Renal cortical epithelial cell (primary cell): Measurements from ENCODE around the gene ZNF652. TPM values are rescaled to one million over a fixed set of nuclear protein-coding genes. Genes with fewer than 3 reads are reported as not detected.
"Not testable (repeated sequence)": the region's sequence is repeated elsewhere in the genome, so short reads cannot be mapped to it uniquely, and the experiment has no call there.

Source experiments
- DNase-seq: peaks from one replicate; pipeline ENCODE4 v3.0.0-alpha.2; 2011; ENCODE audit warnings: low read depth
- total RNA-seq: library from RNA; depleted of rRNA; stranded (reverse); fragments of >200 nt; gene quantifications from 2 replicates; pipeline ENCODE4 v1.2.3, GENCODE V29; 2014

The ZNF652 gene
- total RNA-seq, 1 donor from 2014 or later: 28.4 TPM

DNA sequence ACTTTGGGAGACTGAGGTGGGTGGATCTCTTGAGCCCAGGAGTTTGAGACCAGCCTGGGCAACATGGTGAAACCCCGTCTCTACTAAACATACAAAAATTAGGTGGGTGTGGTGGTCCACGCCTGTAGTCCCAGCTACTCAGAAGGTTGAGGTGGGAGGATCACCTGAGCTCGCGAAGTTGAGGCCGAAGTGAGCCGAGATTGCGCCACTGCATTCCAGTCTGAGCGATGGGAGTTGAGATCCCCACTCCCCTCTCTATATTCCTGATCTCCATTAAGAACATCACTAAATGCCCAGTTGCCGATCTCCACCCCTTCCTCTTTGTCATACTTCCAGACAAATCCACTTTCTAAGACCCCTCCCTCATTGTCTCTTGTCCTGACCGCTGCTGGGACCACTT, 24.3 kb upstream of the ZNF652 start:
- no peak for DNase-seq

DNA sequence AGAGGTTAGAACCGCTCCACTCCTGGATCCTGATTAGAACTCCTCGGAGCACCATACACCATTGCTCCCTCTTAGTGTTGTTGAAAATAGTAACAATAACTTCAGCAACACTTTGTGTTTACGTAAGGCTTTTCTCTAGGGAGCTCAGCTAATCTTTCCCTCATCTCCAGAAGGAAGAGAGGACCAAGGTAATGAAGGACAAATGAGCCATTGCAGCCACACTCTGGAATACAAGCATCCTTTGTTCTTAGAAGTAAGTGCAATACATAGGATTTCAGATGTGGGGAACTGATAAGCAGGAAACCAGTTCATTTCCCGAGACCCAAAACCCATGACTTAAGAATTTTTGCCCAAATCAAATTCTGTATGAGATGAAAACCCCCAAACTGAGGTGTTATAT, 22.9 kb upstream of the ZNF652 start:
- DNase-seq: no peak

DNA sequence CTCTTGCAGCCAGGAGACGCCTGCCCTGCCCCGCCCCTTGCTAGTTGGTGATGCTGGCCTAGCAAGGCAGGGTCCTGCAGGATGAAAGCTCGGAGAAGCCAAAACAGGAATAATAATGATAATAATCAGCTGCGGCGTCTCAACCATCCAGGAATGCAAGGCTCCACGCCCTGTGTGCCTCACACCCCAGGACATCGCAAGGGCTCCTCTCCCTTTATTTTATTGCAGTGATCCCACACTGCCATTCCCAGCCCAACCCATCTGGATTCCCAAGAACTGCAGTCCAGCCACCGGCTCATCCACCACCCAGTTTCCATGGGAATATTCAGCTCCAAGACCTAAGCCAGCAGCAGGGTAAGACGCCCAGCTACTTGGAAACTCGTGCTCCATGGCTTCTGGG, 21.0 kb upstream of the ZNF652 start:
- no peak for DNase-seq

DNA sequence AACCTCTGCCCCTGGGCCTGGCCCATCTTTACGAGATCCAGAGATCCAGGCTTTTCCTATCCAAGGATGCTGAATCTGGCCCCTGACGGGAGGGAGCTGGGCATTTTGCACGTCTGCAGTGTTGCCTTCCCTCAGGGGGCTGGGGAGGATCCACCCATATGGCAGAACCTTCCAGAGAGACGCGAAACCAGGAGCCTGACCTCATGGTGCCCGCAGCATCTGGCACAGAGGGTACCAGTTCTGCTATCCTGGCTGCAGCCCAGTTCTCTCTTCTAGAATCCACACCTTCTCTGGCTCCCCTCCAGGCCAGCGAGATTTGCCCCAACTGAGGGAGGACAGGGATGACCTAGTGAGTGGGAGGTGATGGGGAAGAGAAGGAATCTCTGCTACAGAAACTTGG, 20.5 kb upstream of the ZNF652 start:
- DNase-seq: no peak

DNA sequence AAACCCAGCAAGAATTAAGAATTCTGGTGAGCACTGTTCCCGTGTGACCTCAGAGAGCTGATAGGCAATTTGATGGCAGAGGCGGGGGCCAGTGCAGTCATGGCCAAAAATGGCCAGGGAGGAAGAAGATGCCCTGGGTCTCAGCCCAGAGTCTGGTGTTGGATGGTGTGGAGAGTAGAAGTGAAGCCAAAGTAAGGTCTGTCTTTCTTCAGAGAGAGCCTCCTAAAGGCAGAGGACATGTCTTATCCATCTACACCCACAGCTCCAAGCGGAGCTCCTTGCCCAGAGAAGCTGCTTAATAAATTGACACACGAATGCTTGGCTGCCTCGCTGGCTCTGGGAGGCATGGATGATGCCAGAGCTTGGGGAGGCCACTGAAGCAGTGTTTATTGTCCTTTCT, 19.7 kb upstream of the ZNF652 start:
- no peak for DNase-seq

DNA sequence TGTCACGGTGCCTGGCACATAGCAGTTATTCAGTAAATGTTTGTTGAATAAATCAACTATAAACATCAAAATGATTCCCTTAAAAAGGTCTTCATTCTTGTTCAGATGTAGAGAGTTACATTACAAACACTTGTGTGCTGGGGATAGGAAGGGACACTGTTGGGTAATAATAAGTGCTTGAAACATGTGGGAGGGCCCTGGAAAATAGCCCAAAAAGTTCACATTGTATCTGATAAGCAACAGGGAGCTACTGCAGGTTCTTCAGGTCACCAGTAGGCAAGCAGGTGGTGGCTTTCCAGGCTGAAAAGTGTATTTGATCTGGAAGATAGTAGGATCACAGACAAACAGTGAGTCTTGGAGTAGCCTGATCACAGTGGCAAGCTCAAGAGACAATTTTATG, 19.0 kb upstream of the ZNF652 start:
- DNase-seq: no peak

DNA sequence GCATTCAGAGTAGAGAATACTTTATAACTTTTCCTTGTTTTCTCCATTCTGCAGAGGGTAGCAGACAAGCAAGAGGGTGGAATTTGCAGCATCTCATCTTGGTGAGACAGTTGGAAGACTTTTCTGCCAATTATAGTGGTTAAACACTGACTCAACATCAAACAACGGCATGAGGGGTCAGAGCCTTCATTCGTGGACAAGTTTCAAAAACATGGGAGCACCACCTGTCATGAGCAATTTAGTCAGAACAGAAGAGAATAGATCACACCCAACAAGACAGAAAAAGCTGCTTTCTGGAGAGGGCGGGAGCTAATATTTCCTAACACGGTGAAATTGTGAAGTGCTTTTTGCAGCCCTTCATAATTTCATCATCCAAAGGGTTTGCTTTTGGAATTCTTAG, 17.9 kb upstream of the ZNF652 start:
- no peak for DNase-seq

DNA sequence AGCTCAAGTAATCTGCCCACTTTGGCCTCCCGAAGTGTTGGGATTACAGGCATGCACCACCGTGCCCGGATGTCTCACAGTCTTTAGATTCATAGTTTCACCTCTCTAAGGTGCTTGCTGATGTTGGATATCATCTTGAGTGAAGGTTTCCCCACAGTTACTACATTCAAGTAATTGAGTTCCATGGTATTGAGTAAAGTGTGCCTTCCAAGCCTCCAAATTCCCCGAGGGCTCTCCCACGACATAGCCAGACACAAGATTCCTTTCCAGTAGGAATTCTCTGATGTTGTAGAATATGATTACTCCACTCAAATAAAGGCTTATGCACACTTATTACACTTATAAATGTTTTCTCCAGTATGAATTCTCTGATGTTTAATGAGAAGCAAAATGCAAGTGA, 16.3 kb upstream of the ZNF652 start:
- no peak for DNase-seq

DNA sequence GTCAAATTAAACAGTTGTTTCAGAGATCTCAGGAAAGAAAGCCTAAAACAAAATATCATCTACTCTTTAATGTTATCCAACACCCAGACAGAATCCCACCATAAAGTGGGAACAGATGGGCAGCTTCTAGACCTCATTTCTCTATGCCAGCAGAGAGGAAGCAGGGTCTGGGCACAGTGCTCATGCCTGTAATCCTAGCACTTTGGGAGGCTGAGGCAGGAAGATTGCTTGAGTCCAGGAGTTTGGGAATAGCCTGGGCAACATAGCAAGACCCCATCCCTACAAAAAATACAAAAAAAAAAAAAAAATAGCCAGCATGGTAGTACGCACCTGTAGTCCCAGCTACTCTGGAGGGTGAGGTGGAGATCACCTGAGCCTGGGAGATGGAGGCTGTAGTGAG, 13.5 kb upstream of the ZNF652 start:
- no peak for DNase-seq

DNA sequence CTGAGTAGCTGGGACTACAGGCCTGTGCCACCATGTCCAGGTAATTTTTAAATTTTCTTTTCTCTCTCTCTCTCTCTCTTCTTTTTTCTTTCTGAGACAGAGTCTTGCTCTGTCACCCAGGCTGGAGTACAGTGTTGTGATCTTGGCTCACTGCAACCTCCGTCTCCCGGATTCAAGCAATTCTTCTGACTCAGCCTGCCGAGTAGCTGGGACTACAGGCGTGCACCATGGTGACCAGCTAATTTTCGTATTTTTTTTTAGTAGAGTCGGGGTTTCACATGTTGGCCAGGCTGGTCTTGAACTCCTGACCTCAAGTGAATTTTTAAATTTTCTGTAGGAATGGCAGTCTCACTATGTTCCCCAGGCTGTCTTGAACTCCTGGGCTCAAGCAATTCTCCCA, 11.1 kb upstream of the ZNF652 start:
- no peak for DNase-seq

DNA sequence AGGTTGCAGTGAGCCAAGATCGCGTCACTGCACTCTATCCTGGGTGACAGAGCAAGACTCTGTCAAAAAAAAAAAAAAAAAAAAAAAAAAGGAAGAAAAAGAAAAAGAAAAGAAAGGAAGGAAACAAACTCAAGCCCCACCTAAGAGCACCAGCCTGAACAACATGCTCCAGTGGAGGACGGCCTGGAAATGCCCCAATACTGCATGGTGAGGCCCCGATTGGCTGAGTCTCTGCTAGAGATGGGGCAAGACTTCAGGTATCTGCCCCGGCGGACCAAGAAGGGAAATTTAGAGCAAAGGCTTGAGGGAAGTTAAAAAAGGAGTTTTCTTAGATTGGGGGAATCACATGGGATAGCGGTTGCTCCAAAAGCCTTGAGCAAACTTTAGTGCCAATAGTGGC, 10.4 kb upstream of the ZNF652 start:
- DNase-seq: no peak

DNA sequence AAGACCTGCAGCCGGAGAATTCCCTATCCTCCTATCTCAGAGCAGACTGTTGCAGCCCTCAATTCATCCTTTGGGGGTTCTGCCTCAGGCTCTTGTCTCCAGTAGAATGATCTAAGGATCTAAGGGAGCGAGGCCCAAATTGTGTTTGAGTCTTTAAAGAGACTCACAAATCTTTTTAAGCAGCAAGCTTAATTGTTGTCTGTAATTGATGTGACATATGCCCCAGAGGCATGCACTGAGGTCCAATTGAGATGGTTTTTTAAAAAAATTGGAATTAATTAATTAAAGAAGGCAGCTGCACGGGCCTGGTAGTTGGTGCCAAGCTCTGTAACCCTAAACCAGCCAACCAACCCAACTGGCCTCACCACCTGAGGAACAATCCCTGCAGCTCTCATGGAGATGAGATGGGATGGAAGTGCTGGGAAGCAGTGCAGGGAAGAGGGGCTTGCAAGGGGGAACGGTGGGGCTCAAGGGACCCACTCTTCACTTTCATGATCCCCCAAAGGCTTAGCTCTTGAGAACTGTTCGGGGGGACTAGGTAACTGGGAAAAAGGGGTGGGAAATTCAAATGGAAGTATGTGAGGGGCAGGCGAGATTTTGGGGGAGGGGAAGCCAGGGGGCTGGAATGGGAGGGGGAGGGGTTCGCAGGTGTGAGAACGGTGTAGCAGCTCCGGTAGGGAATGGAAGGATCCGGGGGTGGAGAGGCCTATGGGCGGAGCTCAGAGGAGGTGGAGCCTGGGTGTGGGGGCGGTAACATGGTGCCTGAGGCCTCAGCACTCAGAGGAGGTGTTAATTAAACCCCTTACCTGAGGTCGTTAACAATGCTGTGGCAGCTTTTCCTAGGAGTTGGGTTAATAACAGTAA, 9.2 kb upstream of the ZNF652 start:
- DNase-seq: no peak

DNA sequence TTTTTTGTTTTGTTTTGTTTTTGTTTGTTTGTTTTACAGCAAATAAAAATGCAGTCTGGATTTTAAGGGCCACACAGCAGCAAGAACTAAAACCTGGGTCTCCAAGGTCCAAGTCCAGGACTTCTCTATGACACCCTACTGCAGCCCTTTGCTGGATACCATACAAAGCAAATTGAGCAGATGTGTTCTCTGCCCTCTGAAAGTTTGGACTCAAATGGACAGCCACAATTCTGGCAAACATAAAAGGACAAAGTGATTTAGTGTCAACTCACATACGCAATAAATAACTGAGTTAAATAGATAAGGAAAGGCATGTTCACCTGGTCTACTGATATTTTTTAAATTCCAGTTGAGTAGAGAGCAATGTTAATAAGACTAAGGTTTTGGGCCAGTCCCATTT, 7.7 kb upstream of the ZNF652 start:
- no peak for DNase-seq

DNA sequence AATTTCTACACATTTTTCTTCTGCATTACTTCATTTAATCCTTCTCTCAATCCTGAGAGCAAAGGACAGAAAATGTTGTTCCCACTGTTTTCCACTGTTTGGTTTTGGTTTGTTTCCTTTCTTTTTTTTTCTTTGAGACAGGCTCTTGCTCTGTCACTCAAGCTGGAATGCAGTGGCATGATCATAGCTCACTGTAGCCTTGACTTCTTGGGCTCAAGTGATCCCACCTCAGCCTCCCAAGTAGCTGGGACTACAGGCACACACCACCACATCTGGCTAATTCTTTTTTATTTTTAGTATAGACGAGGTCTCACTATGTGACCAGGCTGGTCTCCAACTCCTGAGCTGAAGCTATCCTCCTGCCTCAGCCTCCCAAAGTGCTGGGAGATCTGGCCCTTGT, 7.0 kb upstream of the ZNF652 start:
- DNase-seq: no peak

DNA sequence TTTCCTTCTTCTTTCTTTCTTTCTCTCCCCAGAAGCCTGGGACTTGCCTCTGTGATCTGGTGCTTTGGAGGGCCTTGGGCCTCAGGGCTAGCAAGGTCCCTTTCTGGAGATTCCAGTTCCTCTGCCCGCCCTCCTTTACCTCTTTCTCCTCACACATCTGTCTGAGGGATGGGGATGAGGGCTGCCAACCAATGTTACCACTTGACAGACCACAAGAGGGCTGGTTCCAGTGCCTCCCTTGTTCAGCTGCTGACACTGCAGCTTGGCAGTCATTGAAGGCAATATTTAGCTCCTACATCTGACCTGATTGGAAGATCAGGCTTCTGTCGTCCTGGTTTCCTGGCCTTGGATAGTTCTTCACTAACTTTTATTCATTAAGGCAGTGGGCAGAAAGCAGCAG, 3.6 kb upstream of the ZNF652 start:
- DNase-seq: no peak

DNA sequence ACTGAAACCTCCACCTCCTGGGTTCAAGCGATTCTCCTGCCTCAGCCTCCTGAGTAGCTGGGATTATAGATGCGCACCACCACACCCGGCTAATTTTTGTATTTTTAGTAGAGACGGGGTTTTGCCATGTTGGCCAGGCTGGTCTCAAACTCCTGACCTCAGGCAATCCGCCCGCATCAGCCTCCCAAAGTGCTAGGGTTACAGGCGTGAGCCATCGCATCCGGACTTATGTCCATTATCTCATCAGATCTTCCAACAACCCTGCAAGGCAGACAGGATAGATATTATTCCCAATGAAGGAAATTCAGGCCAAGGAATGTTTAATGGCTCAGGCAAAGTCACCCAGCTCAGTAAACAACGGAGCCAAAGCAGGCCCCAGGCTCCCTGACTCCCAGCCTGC, 3.1 kb upstream of the ZNF652 start:
- DNase-seq: not testable (repeated sequence)

DNA sequence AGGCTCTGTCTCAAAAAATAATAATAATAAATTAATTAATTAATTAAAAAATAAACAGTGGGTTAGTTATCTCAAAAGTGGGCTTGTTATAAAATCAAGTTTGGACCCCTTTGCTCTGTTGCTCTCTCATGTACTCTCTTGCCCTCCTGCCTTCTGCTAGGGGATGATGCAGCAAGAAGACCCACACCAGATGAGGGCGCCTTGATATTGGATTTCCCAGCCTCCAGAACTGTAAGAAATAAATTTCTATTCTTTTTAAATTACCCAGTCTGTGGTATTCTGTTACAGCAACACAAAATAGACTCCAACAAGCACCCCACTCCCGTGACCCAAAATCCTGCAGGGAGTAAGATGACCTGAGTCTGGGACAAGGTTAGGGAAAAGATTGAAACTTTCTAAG, 2.1 kb upstream of the ZNF652 start:
- no peak for DNase-seq

DNA sequence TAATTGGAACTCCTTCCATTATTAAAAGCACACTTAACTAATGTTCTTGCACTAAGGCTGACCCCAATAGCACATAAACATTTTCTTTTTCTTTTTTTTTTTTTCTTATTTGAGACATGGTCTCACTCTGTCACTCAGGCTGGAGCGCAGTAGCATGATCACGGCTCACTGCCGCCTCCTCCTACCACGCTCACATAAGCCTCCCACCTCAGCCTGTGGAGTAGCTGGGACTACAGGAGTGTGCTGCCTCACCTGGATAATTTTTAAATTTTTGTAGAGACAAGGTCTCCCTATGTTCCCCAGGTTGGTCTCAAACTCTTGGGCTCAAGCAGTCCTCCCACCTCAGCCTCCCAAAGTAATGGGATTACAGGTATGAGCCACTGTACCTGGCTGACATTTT, 1.2 kb upstream of the ZNF652 start:
- DNase-seq: no peak

DNA sequence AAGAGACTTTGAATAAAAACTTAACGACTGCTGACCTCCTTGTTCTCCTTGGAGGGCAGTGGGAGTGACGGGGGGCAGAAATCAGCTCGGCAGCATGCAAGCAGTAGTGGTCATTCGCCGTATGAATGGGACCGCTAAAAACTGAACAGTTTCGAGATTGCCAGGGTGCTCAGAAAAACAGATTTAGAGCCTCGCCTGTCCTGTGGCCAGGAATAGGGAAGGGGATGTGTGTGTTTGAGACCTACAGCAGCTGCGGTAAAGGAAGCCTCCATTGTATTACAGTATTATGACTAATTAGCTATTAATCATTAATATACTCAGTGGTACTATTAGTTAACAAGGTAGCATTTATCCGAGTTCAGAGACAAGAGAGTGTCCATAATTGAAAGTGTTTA, 670 bp upstream of the ZNF652 start:
- DNase-seq: peak; percentile 65

DNA sequence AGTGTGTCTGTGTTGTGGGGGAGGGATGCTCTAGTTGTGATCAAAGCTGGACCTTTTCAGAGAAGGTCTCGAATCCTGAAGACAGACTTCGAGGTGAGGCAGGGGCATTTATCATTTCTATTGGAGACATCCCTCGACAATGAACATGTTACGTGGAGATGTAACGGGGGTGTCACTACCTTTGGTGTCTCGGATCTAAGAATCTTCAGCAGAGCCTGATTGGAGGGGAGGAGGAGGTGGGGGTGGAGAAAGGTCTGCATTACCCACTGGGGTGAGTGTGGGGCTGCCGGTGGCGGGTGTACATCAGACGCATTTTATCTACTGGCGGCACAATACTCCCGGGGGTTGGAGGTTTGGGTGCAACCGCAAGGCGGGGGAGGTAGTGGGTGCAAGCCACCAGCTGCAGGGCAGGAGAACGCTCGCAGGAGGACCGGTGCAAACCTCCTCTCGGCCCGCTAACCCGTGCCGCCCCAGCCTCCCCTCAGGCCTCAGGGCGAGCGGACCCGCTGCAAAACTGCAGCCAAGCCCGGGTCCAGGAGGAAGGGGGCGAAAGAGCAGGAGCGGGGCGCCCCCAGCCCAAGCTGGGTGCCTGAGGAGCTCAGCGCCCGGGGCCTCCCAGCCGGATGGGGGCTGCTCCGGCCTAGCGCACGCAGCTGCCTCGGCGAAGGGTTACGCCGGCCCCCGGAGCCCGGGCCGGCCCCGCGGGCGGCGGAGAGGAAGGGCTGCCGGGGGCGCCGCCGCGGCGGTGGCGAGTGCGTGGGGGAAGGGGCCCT, 735 bp downstream of the ZNF652 start:
- DNase-seq: peak; percentile 40

DNA sequence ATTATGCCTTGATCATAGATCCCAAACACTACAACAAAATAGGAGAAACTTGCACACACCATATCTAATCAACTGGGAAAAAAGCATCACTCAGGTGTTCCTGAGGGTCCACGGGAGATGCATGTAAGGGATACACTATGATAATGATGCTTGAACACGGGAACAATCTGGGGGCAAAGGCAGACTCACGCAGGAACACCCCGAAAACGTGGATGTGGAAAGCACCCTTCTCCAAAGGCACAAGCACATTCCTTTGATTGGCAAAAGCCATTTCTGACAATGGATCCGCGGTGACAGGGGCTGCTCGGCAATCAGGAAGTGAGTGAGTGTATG, 1.3 kb downstream of the ZNF652 start:
- DNase-seq: no peak

DNA sequence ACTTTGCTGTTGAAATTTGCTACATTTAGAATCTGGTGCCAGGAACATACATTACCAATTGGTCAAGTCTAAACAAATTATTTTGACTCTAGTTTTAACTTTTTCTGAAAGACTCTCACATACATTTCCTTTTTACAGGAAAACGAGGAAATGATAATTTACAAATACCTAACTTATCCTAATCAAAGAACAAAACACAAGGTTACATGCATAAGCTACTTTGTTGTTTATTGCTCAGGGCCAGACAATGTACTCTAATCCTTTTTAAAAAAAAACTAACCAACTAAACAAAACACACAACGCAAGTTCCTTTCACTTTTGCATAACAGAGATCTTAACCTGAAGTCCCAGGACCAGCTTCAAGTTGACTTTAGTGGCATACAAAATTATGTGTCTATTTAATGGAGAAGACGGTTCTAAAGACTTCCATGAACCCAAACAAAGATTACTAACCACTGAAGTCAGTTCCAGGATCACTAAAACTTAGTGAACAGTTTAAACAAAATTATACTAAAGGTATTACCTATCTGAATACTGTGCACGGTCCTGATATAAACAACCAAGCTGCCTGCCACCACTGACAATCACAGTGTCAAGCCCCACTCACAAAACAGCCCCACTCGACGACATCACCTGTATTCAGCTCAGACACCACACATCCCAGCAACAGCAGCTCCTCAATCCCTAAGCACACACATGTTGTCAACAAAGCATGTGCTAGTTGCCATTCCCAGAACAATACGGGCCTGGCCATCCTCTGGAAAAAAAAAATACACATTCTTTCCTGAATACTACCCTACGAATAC, 1.9 kb downstream of the ZNF652 start:
- DNase-seq: no peak
